Trophoblast cell (in vitro differentiated cells and primary cell): ENCODE data around the gene PCDH10.

Experiments used
- DNase-seq, 2 donors: peaks; one replicate each; pipeline ENCODE4 v3.0.0-alpha.2; 2016
- H2AFZ ChIP-seq: 2 replicates; pipeline ENCODE4 v1.6.1; 2013; ENCODE audit warnings: low read length, moderate library complexity, mild to moderate bottlenecking; ENCODE audit not compliant: insufficient read depth, poor library complexity
- H2AK5ac ChIP-seq: 2 replicates; pipeline ENCODE4 v1.6.1; 2013; ENCODE audit warnings: mild to moderate bottlenecking, low read length
- H2BK120ac ChIP-seq: 2 replicates; pipeline ENCODE4 v1.6.1; 2013; ENCODE audit warnings: low read length, mild to moderate bottlenecking, moderate library complexity; ENCODE audit not compliant: insufficient read depth, poor library complexity
- H2BK12ac ChIP-seq: 2 replicates; pipeline ENCODE4 v1.6.1; 2013; ENCODE audit warnings: mild to moderate bottlenecking, low read length, moderate library complexity
- H2BK5ac ChIP-seq: 2 replicates; pipeline ENCODE4 v1.6.1; 2013; ENCODE audit warnings: low read length, low read depth, moderate library complexity, mild to moderate bottlenecking; ENCODE audit not compliant: poor library complexity
- H3K14ac ChIP-seq: 2 replicates; pipeline ENCODE4 v1.6.1; 2013; ENCODE audit warnings: mild to moderate bottlenecking, low read length
- H3K18ac ChIP-seq: 2 replicates; pipeline ENCODE4 v1.6.1; 2013; ENCODE audit warnings: mild to moderate bottlenecking, low read length
- H3K23ac ChIP-seq: 2 replicates; pipeline ENCODE4 v1.6.1; 2013; ENCODE audit warnings: low read length
- H3K27ac ChIP-seq: 2 replicates; pipeline ENCODE4 v1.5.1; 2013; ENCODE audit warnings: low read depth, mild to moderate bottlenecking, inconsistent platforms, low read length, moderate library complexity
- H3K27me3 ChIP-seq: 2 replicates; pipeline ENCODE4 v1.6.1; 2013; ENCODE audit warnings: inconsistent platforms, mild to moderate bottlenecking, low read length, moderate library complexity; ENCODE audit not compliant: insufficient read depth
- H3K36me3 ChIP-seq, 2 experiments: 1 replicate in 1 of 2; 2 replicates in 1 of 2; pipeline ENCODE4 v1.6.1; 2013; ENCODE audit warnings: low read length in 2 of 2, mild to moderate bottlenecking in 2 of 2, moderate library complexity in 1 of 2; ENCODE audit not compliant: insufficient read depth in 2 of 2, control insufficient read depth in 1 of 2
- H3K4ac ChIP-seq: 2 replicates; pipeline ENCODE4 v1.6.1; 2013; ENCODE audit warnings: low read depth, mild to moderate bottlenecking, low read length, moderate library complexity
- H3K4me1 ChIP-seq, 2 experiments: 1 replicate in 1 of 2; 2 replicates in 1 of 2; pipeline ENCODE4 v1.6.1; 2013; ENCODE audit warnings: low read length in 2 of 2, mild to moderate bottlenecking in 2 of 2, moderate library complexity in 1 of 2; ENCODE audit not compliant: insufficient read depth in 2 of 2, control insufficient read depth in 1 of 2
- H3K4me2 ChIP-seq: 2 replicates; pipeline ENCODE4 v1.6.1; 2013; ENCODE audit warnings: inconsistent platforms, mild to moderate bottlenecking, low read length, moderate library complexity
- H3K4me3 ChIP-seq: 2 replicates; pipeline ENCODE4 v1.5.1; 2013; ENCODE audit warnings: mild to moderate bottlenecking, low read depth, low read length, inconsistent platforms
- H3K79me1 ChIP-seq: one replicate; pipeline ENCODE4 v1.6.1; 2013; ENCODE audit warnings: low read length
- H3K79me2 ChIP-seq: 2 replicates; pipeline ENCODE4 v1.6.1; 2013; ENCODE audit warnings: low read length, mild to moderate bottlenecking; ENCODE audit not compliant: control insufficient read depth, insufficient read depth, poor library complexity
- H3K9ac ChIP-seq: 2 replicates; pipeline ENCODE4 v1.6.1; 2013; ENCODE audit warnings: mild to moderate bottlenecking, low read length
- H3K9me3 ChIP-seq: 2 replicates; pipeline ENCODE4 v1.6.1; 2013; ENCODE audit warnings: low read depth, mild to moderate bottlenecking, control low read depth, inconsistent platforms, low read length; ENCODE audit not compliant: insufficient read depth
- H4K12ac ChIP-seq: 2 replicates; pipeline ENCODE4 v1.6.1; 2013; ENCODE audit warnings: low read depth, mild to moderate bottlenecking, low read length, moderate library complexity
- H4K8ac ChIP-seq: 2 replicates; pipeline ENCODE4 v1.6.1; 2013; ENCODE audit warnings: low read depth, mild to moderate bottlenecking, low read length, moderate library complexity
- H4K91ac ChIP-seq: one replicate; pipeline ENCODE4 v1.6.1; 2013; ENCODE audit warnings: low read depth, mild to moderate bottlenecking, low read length, moderate library complexity
- WGBS: extraction: QIAGEN DNeasy Blood & Tissue Kit; methylation state at CpG from one replicate; pipeline ENCODE4 v1.1.7; 2013; ENCODE audit warnings: missing lambda C conversion rate; ENCODE audit not compliant: insufficient read length, insufficient coverage; ENCODE audit errors: extremely low coverage; 5-methylcytosine and 5-hydroxymethylcytosine counted together

Gene PCDH10

GRCh38 chr4:133145241-133145640, 3.9 kb upstream of the PCDH10 start:
- no peak for DNase-seq
- Histone ChIP-seq H3K27me3 (peaks cover 15% of the 10 kb centered on the region), H3K4me1 (peaks cover 4 to 5% of the 10 kb centered on the region in 2 experiments), H3K9ac (no peak overlapping the region), H2AK5ac (no peak overlapping the region), H3K9me3 (peaks cover 3% of the 10 kb centered on the region), H3K36me3 (no peaks in the 10 kb centered on the region), H2BK12ac (no peak overlapping the region), H4K91ac (no peak overlapping the region), H2AFZ (no peak overlapping the region), H3K27ac (no peak overlapping the region), H2BK5ac (no peak overlapping the region), H2BK120ac (no peak overlapping the region), H3K23ac (no peak overlapping the region), H4K12ac (no peak overlapping the region), H3K18ac (no peak overlapping the region), H3K14ac (no peak overlapping the region), H3K4me2 (no peak overlapping the region), H3K79me2 (no peaks in the 10 kb centered on the region), H3K4ac (no peak overlapping the region), H3K79me1 (no peaks in the 10 kb centered on the region), H4K8ac (no peak overlapping the region), H3K4me3 (no peak overlapping the region)

- H2AK5ac ChIP-seq = no peak overlapping the region
- H3K27me3 ChIP-seq = peaks cover 22% of the 10 kb centered on the region
- WGBS = no CpG with 5 or more reads among the region's 10 CpGs
- no peak overlapping the region for H2BK120ac ChIP-seq
- no peak overlapping the region for H2BK12ac ChIP-seq
- no peak overlapping the region for H2BK5ac ChIP-seq
- H3K9ac ChIP-seq = peak overlapping the region; percentile 49
- H3K4ac ChIP-seq = no peak overlapping the region
- H3K27ac ChIP-seq = no peak overlapping the region
- H4K91ac ChIP-seq = no peak overlapping the region
- DNase-seq = no peak
- no peaks in the 10 kb centered on the region for H3K79me1 ChIP-seq
- no peak overlapping the region for H3K14ac ChIP-seq
- H3K79me2 ChIP-seq = no peaks in the 10 kb centered on the region
- peak overlapping the region; percentile 96 for H3K4me2 ChIP-seq
- peaks cover 4% of the 10 kb centered on the region for H3K9me3 ChIP-seq
- H3K23ac ChIP-seq = no peak overlapping the region
- no peaks in the 10 kb centered on the region for H3K36me3 ChIP-seq
- no peak overlapping the region for H3K18ac ChIP-seq
- peaks cover 10 to 11% of the 10 kb centered on the region in 2 experiments for H3K4me1 ChIP-seq
- H3K4me3 ChIP-seq = peak overlapping the region; percentile 56
- H4K12ac ChIP-seq = no peak overlapping the region
- no peak overlapping the region for H2AFZ ChIP-seq
- no peak overlapping the region for H4K8ac ChIP-seq
These were observed 3.1 kb upstream of the PCDH10 start for GRCh38 chr4:133145758-133146573.

- H4K12ac ChIP-seq = no peak overlapping the region
- no peak overlapping the region for H4K91ac ChIP-seq
- no peak overlapping the region for H2AK5ac ChIP-seq
- no peaks in the 10 kb centered on the region for H3K79me1 ChIP-seq
- no peak overlapping the region for H3K14ac ChIP-seq
- H2BK5ac ChIP-seq = no peak overlapping the region
- no peaks in the 10 kb centered on the region for H3K36me3 ChIP-seq
- peak overlapping the region; percentile 96 for H3K4me2 ChIP-seq
- WGBS = no CpG with 5 or more reads among the region's 29 CpGs
- peak overlapping the region; percentile 49 for H3K9ac ChIP-seq
- no peak overlapping the region for H3K18ac ChIP-seq
- H4K8ac ChIP-seq = no peak overlapping the region
- H2BK120ac ChIP-seq = no peak overlapping the region
- DNase-seq = peak in 1 of 2 donors; percentile 60
- H3K9me3 ChIP-seq = peaks cover 5% of the 10 kb centered on the region
- H3K4me1 ChIP-seq = peaks cover 16 to 18% of the 10 kb centered on the region in 2 experiments
- no peak overlapping the region for H2BK12ac ChIP-seq
- no peak overlapping the region for H3K27ac ChIP-seq
- H3K79me2 ChIP-seq = no peaks in the 10 kb centered on the region
- peak overlapping the region; percentile 56 for H3K4me3 ChIP-seq
- no peak overlapping the region for H3K4ac ChIP-seq
- H2AFZ ChIP-seq = peak overlapping the region; percentile 39
- H3K27me3 ChIP-seq = peaks cover 29% of the 10 kb centered on the region
- H3K23ac ChIP-seq = no peak overlapping the region
These were observed 2.4 kb upstream of the PCDH10 start for GRCh38 chr4:133146574-133147241.

GRCh38 chr4:133147286-133147821, 1.7 kb upstream of the PCDH10 start:
- Histone ChIP-seq H3K18ac (peak overlapping the region; percentile 73), H3K4me2 (peak overlapping the region; percentile 80), H3K4ac (no peak overlapping the region), H2AFZ (peak overlapping the region; percentile 58), H3K27ac (no peak overlapping the region), H3K36me3 (no peaks in the 10 kb centered on the region), H3K79me2 (no peaks in the 10 kb centered on the region), H4K8ac (peak overlapping the region; percentile 53), H2BK12ac (no peak overlapping the region), H2AK5ac (no peak overlapping the region), H3K9ac (no peak overlapping the region), H3K9me3 (peaks cover 5% of the 10 kb centered on the region), H3K4me3 (peak overlapping the region; percentile 61), H3K27me3 (peaks cover 35% of the 10 kb centered on the region), H3K4me1 (peaks cover 20 to 24% of the 10 kb centered on the region in 2 experiments), H3K23ac (no peak overlapping the region), H3K79me1 (no peaks in the 10 kb centered on the region), H4K12ac (no peak overlapping the region), H2BK120ac (no peak overlapping the region), H4K91ac (peak overlapping the region; percentile 18), H2BK5ac (no peak overlapping the region), H3K14ac (peak overlapping the region; percentile 34)
- no peak for DNase-seq
- WGBS = no CpG with 5 or more reads among the region's 23 CpGs
